Peyer's patch (tissue), 4 donors: ENCODE measurements around the gene SLC39A5. TPM values are rescaled to one million over a fixed set of nuclear protein-coding genes. Genes with fewer than 3 reads are reported as not detected.
"Not testable (repeated sequence)": the region's sequence is repeated elsewhere in the genome, so short reads cannot be mapped to it uniquely, and the experiment has no call there.

Experiments
- DNase-seq, 3 donors: peaks; one replicate each; pipeline ENCODE4 v3.0.0-alpha.2; 2017 to 2019
- H3K27ac ChIP-seq, 4 donors: fragments of 200-600 bp; sonication (generic); one replicate each; pipeline ENCODE4 v1.5.1; 2016 to 2019
- H3K27me3 ChIP-seq, 2 donors: fragments of 200-600 bp; sonication (generic); one replicate each; pipeline ENCODE4 v1.5.1; 2019
- H3K36me3 ChIP-seq, 3 donors: fragments of 200-600 bp; sonication (generic); one replicate each; pipeline ENCODE4 v1.5.1; 2016 to 2019
- H3K4me1 ChIP-seq, 4 donors: fragments of 200-600 bp; sonication (generic); one replicate each; pipeline ENCODE4 v1.5.1; 2016 to 2019
- H3K4me3 ChIP-seq, 4 donors: fragments of 200-600 bp; sonication (generic); 1 replicate in 3 of 4; 2 replicates in 1 of 4; pipeline ENCODE4 v1.5.1; 2016 to 2019; ENCODE audit warnings: mild to moderate bottlenecking in 1 of 4
- H3K9me3 ChIP-seq, 4 donors: fragments of 200-600 bp; sonication (generic); one replicate each; pipeline ENCODE4 v1.5.1; 2016 to 2019; ENCODE audit warnings: mild to moderate bottlenecking in 1 of 4
- CTCF ChIP-seq, 6 experiments: fragments of 450-650 bp in 4 of 6; fragments of 200-600 bp in 2 of 6; sonication (generic) in 1 of 6; IDR thresholded peaks; one replicate each; pipeline ENCODE4 v1.5.1; 2017 to 2019; ENCODE audit warnings: antibody characterized with exemption in 6 of 6, mild to moderate bottlenecking in 3 of 6, moderate library complexity in 1 of 6
- POLR2A ChIP-seq, 2 donors: fragments of 450-650 bp; IDR thresholded peaks; one replicate each; pipeline ENCODE4 v1.5.1; 2017; ENCODE audit warnings: antibody characterized with exemption in 2 of 2, mild to moderate bottlenecking in 2 of 2, moderate library complexity in 2 of 2
- total RNA-seq, 4 donors: library from RNA; depleted of rRNA; stranded (reverse); fragments of >200 nt; gene quantifications; one replicate each; pipeline ENCODE4 v1.1.0, GENCODE V29; 2016

SLC39A5 gene
- total RNA-seq, 4 donors from 2014 or later: 96.6 to 950 (median 626) TPM

- TF ChIP-seq CTCF (IDR thresholded peaks at IDR 0.05) (peak; percentile 60 to 77 (median 66)), POLR2A (IDR thresholded peaks at IDR 0.05) (peak; percentile 78 to 82)
- H3K27me3 ChIP-seq: no peaks in the 10 kb centered on the region
- H3K36me3 ChIP-seq: peaks cover 0 to 18% (median 0%) of the 10 kb centered on the region in 3 donors
- peaks cover 0 to 7% (median 3%) of the 10 kb centered on the region in 4 donors for H3K4me1 ChIP-seq
- no peaks in the 10 kb centered on the region for H3K9me3 ChIP-seq
- H3K4me3 ChIP-seq: peak within 1 kb of the TSS; percentile 79 to 93 (median 82)
- peak; percentile 91 to 97 (median 96) for DNase-seq
- peak within 1 kb of the TSS; percentile 94 to 96 (median 96) for H3K27ac ChIP-seq
These were observed 37.0 kb downstream of the SLC39A5 start, which contains the start of gene COQ10A for GRCh38 chr12:56266693-56267442. COQ10A (plus strand) TSS chr12:56266942; CDS start chr12:56267119, 177 bp downstream.

GRCh38 chr12:56267443-56268071 is 37.7 kb downstream of the SLC39A5 start:
- Histone ChIP-seq H3K36me3 (peaks cover 0 to 25% (median 0%) of the 10 kb centered on the region in 3 donors), H3K4me3 (peak overlapping the region; percentile 79 to 93 (median 82)), H3K27ac (peak overlapping the region; percentile 94 to 96 (median 96)), H3K27me3 (no peaks in the 10 kb centered on the region), H3K9me3 (no peaks in the 10 kb centered on the region), H3K4me1 (peaks cover 0 to 7% (median 3%) of the 10 kb centered on the region in 4 donors)
- DNase-seq: no peak
- TF ChIP-seq POLR2A (IDR thresholded peaks at IDR 0.05) (no peak), CTCF (IDR thresholded peaks at IDR 0.05) (no peak)

- H3K9me3 ChIP-seq: no peaks in the 10 kb centered on the region
- H3K4me3 ChIP-seq: no peak overlapping the region
- no peak for DNase-seq
- no peaks in the 10 kb centered on the region for H3K27me3 ChIP-seq
- H3K36me3 ChIP-seq: peaks cover 0 to 60% (median 0%) of the 10 kb centered on the region in 3 donors
- H3K4me1 ChIP-seq: peaks cover 0 to 4% (median 2%) of the 10 kb centered on the region in 4 donors
- no peak overlapping the region for H3K27ac ChIP-seq
- no peak for TF ChIP-seq POLR2A (IDR thresholded peaks at IDR 0.05)
- TF ChIP-seq CTCF (IDR thresholded peaks at IDR 0.05): peak in 4 of 6 experiments; percentile 21 to 27 (median 24)
These were observed 41.2 kb downstream of the SLC39A5 start for GRCh38 chr12:56271031-56271430.

GRCh38 chr12:56272468-56272867 is 42.6 kb downstream of the SLC39A5 start:
- not testable (repeated sequence) for H3K27ac ChIP-seq, H3K4me3 ChIP-seq, H3K27me3 ChIP-seq, H3K4me1 ChIP-seq, DNase-seq, H3K9me3 ChIP-seq
- H3K36me3 ChIP-seq: peaks cover 0 to 74% (median 0%) of the 10 kb centered on the region in 3 donors

GRCh38 chr12:56274299-56274698 is 44.4 kb downstream of the SLC39A5 start:
- H3K27ac ChIP-seq: no peak overlapping the region
- H3K4me1 ChIP-seq: no peaks in the 10 kb centered on the region
- no peak for TF ChIP-seq CTCF (IDR thresholded peaks at IDR 0.05)
- TF ChIP-seq POLR2A (IDR thresholded peaks at IDR 0.05): no peak
- H3K9me3 ChIP-seq: no peaks in the 10 kb centered on the region
- no peak overlapping the region for H3K4me3 ChIP-seq
- H3K27me3 ChIP-seq: no peaks in the 10 kb centered on the region
- H3K36me3 ChIP-seq: peaks cover 0 to 92% (median 0%) of the 10 kb centered on the region in 3 donors
- DNase-seq: no peak

GRCh38 chr12:56278905-56279304 is 49.1 kb downstream of the SLC39A5 start:
- Histone ChIP-seq H3K4me3 (no peak overlapping the region), H3K36me3 (peaks cover 0 to 100% (median 0%) of the 10 kb centered on the region in 3 donors), H3K27ac (no peak overlapping the region), H3K4me1 (no peaks in the 10 kb centered on the region), H3K9me3 (no peaks in the 10 kb centered on the region), H3K27me3 (no peaks in the 10 kb centered on the region)
- no peak for DNase-seq
- TF ChIP-seq POLR2A (IDR thresholded peaks at IDR 0.05) (no peak), CTCF (IDR thresholded peaks at IDR 0.05) (no peak)
